GM12872 (cell line): ENCODE data around the gene ALG5.

ENCODE experiments used
- TF ChIP-seq, protein P1 (sequence below): IDR thresholded peaks from 3 replicates; pipeline ENCODE4 v1.5.1; 2011; ENCODE audit warnings: low read depth, mild to moderate bottlenecking, low read length, moderate library complexity; ENCODE audit not compliant: insufficient read depth

The ALG5 gene

GRCh38 chr13:37027639-37028038 lies 28.5 kb upstream of the ALG5 start:
- TF ChIP-seq, protein P1, sequence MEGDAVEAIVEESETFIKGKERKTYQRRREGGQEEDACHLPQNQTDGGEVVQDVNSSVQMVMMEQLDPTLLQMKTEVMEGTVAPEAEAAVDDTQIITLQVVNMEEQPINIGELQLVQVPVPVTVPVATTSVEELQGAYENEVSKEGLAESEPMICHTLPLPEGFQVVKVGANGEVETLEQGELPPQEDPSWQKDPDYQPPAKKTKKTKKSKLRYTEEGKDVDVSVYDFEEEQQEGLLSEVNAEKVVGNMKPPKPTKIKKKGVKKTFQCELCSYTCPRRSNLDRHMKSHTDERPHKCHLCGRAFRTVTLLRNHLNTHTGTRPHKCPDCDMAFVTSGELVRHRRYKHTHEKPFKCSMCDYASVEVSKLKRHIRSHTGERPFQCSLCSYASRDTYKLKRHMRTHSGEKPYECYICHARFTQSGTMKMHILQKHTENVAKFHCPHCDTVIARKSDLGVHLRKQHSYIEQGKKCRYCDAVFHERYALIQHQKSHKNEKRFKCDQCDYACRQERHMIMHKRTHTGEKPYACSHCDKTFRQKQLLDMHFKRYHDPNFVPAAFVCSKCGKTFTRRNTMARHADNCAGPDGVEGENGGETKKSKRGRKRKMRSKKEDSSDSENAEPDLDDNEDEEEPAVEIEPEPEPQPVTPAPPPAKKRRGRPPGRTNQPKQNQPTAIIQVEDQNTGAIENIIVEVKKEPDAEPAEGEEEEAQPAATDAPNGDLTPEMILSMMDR, result no peak

DNA sequence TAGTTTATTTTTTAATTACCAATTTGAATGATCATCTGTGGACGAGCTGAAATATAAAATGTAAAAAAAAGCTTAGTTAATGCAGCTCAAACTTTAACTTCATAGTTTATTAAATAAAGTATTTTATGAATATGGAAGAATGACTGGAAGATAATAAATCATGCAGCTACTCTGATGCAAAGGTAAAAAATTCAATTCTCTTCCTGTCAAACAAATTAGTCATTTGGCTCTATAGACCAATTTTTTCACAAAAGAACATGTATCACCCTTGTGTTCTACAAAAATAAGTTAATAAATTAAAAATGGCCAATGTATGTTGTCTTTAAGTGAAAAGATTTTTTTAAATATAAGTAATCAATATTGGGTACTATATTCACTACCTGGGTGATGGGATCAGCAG lies 27.6 kb upstream of the ALG5 start:
- TF ChIP-seq, protein P1, result no peak

DNA sequence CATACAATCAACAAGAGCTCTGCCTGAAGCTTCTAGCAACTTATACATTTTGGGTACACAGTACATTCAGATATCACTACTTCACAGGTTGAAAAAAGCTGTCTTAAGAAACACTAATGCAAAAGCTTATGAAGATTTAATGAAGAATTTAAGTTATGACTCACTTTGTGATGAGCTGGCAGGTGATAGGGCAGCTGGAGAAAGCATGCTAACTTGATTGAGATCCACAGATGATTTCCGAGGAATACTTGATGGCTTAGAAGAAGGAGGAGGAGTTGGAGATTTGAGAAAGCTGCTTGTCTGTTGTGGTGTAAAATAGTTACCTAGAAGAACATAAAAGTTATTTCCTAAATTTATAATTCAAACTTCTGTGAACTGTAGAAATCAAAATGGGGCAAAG lies 24.7 kb upstream of the ALG5 start:
- TF ChIP-seq, protein P1, result no peak

GRCh38 chr13:37014609-37015008 lies 15.5 kb upstream of the ALG5 start:
- TF ChIP-seq, protein P1, result no peak

GRCh38 chr13:37011788-37012187 lies 12.6 kb upstream of the ALG5 start:
- TF ChIP-seq, protein P1, result no peak

- TF ChIP-seq, protein P1, result no peak
Observed at GRCh38 chr13:37011002-37011401, 11.9 kb upstream of the ALG5 start.

GRCh38 chr13:37010424-37010823 lies 11.3 kb upstream of the ALG5 start:
- TF ChIP-seq, protein P1, result no peak

GRCh38 chr13:37009692-37010091 lies 10.6 kb upstream of the ALG5 start:
- TF ChIP-seq, protein P1, result no peak
